SK-N-SH treated with all-trans-retinoic acid at 6 μM for 48 hours (cell line): ENCODE results near the gene DNAJC6.
"Not testable (repeated sequence)": the region's sequence is repeated elsewhere in the genome, so short reads cannot be mapped to it uniquely, and the experiment has no call there.

Experiments used
- ATAC-seq: fragments of 200-7000 bp; cut with Tn5 transposase; 3 replicates; pipeline ENCODE4 v1.9.1; 2020; ENCODE audit warnings: mild to moderate bottlenecking, moderate library complexity
- ARNTL ChIP-seq: fragments of 450-650 bp; formaldehyde crosslinking; IDR thresholded peaks from 2 replicates; pipeline ENCODE4 v1.5.0; 2020; ENCODE audit warnings: low read depth, mild to moderate bottlenecking, moderate library complexity, borderline replicate concordance
- BACH2 ChIP-seq: fragments of 250-450 bp; sonication (Bioruptor Pico); IDR thresholded peaks from 2 replicates; pipeline ENCODE4 v1.9.0; 2021; ENCODE audit warnings: mild to moderate bottlenecking, borderline replicate concordance
- CSDC2 ChIP-seq: fragments of 250-450 bp; sonication (Bioruptor Pico); IDR thresholded peaks from 2 replicates; pipeline ENCODE4 v1.5.0; 2020; ENCODE audit warnings: mild to moderate bottlenecking, moderate library complexity
- ESRRG ChIP-seq: fragments of 250-450 bp; sonication (Bioruptor Pico); IDR thresholded peaks from 2 replicates; pipeline ENCODE4 v1.6.1; 2021; ENCODE audit warnings: mild to moderate bottlenecking
- GLIS3 ChIP-seq: fragments of 250-450 bp; sonication (Bioruptor Pico); IDR thresholded peaks from 2 replicates; pipeline ENCODE4 v1.5.0; 2020; ENCODE audit warnings: mild to moderate bottlenecking, moderate library complexity
- ISL1 ChIP-seq: fragments of 250-450 bp; sonication (Bioruptor Pico); IDR thresholded peaks from 2 replicates; pipeline ENCODE4 v2.1.2; 2022; ENCODE audit warnings: mild to moderate bottlenecking, moderate library complexity
- OSR1 ChIP-seq: fragments of 250-450 bp; sonication (Bioruptor Pico); IDR thresholded peaks from 2 replicates; pipeline ENCODE4 v1.8.0; 2022; ENCODE audit warnings: moderate library complexity, mild to moderate bottlenecking, inconsistent platforms
- PPARA ChIP-seq: fragments of 250-450 bp; sonication (Bioruptor Pico); IDR thresholded peaks from 2 replicates; pipeline ENCODE4 v1.5.0; 2020; ENCODE audit warnings: mild to moderate bottlenecking, borderline replicate concordance
- RARB ChIP-seq: fragments of 250-450 bp; sonication (Bioruptor Pico); IDR thresholded peaks from 2 replicates; pipeline ENCODE4 v1.8.0; 2021; ENCODE audit warnings: mild to moderate bottlenecking, moderate library complexity
- SNAI2 ChIP-seq: fragments of 250-450 bp; sonication (Bioruptor Pico); IDR thresholded peaks from 2 replicates; pipeline ENCODE4 v1.5.0; 2020; ENCODE audit warnings: mild to moderate bottlenecking, moderate library complexity
- TCF4 ChIP-seq: fragments of 250-450 bp; sonication (Bioruptor Pico); IDR thresholded peaks from 2 replicates; pipeline ENCODE4 v1.8.0; 2021; ENCODE audit warnings: mild to moderate bottlenecking, moderate library complexity, borderline replicate concordance
- TOX ChIP-seq: fragments of 250-450 bp; sonication (Bioruptor Pico); IDR thresholded peaks from 2 replicates; pipeline ENCODE4 v1.8.0; 2021; ENCODE audit warnings: mild to moderate bottlenecking, moderate library complexity, borderline replicate concordance
- ZC3H10 ChIP-seq: fragments of 250-450 bp; sonication (Bioruptor Pico); IDR thresholded peaks from 2 replicates; pipeline ENCODE4 v1.5.1; 2021; ENCODE audit warnings: mild to moderate bottlenecking, moderate library complexity
- ZFP3 ChIP-seq: fragments of 250-450 bp; sonication (Bioruptor Pico); IDR thresholded peaks from 2 replicates; pipeline ENCODE4 v1.5.0; 2020; ENCODE audit warnings: mild to moderate bottlenecking, moderate library complexity
- ZNF565 ChIP-seq: fragments of 450-650 bp; formaldehyde crosslinking; conservative IDR thresholded peaks from 2 replicates; pipeline ENCODE4 v1.5.0; 2020; ENCODE audit warnings: low read depth, mild to moderate bottlenecking, moderate library complexity
- ZNF8 ChIP-seq: fragments of 450-650 bp; formaldehyde crosslinking; IDR thresholded peaks from 2 replicates; pipeline ENCODE4 v1.5.0; 2020; ENCODE audit warnings: mild to moderate bottlenecking, moderate library complexity
- TF ChIP-seq, protein P1 (sequence below): fragments of 250-450 bp; sonication (Bioruptor Pico); IDR thresholded peaks from 2 replicates; pipeline ENCODE4 v1.8.0; 2021; ENCODE audit warnings: low read depth, mild to moderate bottlenecking, moderate library complexity, borderline replicate concordance
- TF ChIP-seq, protein P2 (sequence below): fragments of 250-450 bp; sonication (Bioruptor Pico); IDR thresholded peaks from 2 replicates; pipeline ENCODE4 v1.8.0; 2020; ENCODE audit warnings: mild to moderate bottlenecking, moderate library complexity, borderline replicate concordance
- TF ChIP-seq, protein P3 (sequence below): fragments of 250-450 bp; sonication (Bioruptor Pico); IDR thresholded peaks from 2 replicates; pipeline ENCODE4 v1.5.1; 2020; ENCODE audit warnings: low read depth, mild to moderate bottlenecking, moderate library complexity
- TF ChIP-seq, protein P4 (sequence below): fragments of 250-450 bp; sonication (Bioruptor Pico); IDR thresholded peaks from 2 replicates; pipeline ENCODE4 v1.5.1; 2021; ENCODE audit warnings: mild to moderate bottlenecking, moderate library complexity
- TF ChIP-seq, protein P5 (sequence below): fragments of 250-450 bp; sonication (Bioruptor Pico); IDR thresholded peaks from 2 replicates; pipeline ENCODE4 v1.5.0; 2020; ENCODE audit warnings: mild to moderate bottlenecking, moderate library complexity

Gene DNAJC6

DNA sequence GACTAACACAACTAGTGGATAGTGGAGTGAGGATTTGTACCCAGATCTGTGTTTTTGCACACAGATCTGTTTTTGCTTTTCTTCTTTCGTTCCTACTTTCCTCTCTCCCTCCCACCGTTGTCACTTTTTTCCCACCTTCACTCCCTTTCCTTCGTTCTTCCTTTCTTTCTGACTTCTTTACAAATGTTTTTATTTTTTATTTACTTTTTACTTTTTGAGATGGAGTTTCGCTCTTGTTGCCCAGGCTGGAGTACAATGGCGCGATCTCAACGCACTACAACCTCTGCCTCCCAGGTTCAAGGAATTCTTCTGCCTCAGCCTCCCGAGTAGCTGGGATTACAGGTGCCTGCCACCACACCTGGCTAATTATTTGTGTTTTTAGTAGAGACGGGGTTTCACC lies 17.5 kb upstream of the DNAJC6 start:
- not testable (repeated sequence) for ATAC-seq

DNA sequence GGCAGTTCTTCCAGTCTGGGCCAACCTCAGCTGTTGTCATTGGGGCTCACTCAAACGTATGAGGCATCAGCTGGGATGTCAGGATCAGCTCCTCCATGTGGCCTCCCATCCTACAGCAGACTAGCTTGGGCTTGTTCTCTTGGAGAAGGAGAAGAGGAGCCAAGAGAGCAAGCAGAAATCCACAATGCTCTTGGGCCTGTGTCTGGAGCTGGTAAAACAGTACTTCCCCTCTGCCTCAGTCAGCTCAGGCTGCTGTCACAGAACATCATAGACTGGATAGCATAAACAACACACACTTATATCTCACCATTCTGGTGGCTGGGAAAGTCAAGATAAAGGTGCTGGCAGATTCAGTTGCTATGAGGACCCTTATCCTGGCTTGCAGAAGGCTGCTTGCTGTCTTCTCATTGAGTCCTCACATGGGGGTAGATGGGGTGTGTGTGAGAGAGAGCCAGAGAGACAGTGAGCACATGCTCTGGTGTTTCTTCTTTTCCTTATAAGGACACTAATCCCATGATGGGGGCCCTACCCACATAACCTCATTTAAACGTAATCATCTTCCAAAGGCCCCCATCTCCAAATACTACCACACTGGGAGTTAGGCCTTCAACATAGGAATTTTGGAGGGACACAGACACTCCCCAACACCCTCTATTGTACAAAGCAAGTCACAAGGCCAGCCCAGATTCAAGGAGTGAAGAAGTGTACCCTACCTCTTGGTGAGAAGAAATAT lies 16.3 kb upstream of the DNAJC6 start:
- TF ChIP-seq ZFP3 (no peak), RARB (CRISPR knock-in tag) (no peak), OSR1 (CRISPR knock-in tag) (no peak), PPARA (no peak), ISL1 (no peak), CSDC2 (CRISPR knock-in tag) (no peak), ZNF8 (CRISPR knock-in tag) (no peak), ARNTL (CRISPR knock-in tag) (no peak), TCF4 (no peak), SNAI2 (CRISPR knock-in tag) (no peak), ZNF565 (CRISPR knock-in tag) (no peak), ZC3H10 (no peak), TOX (no peak)
- TF ChIP-seq, protein P1, sequence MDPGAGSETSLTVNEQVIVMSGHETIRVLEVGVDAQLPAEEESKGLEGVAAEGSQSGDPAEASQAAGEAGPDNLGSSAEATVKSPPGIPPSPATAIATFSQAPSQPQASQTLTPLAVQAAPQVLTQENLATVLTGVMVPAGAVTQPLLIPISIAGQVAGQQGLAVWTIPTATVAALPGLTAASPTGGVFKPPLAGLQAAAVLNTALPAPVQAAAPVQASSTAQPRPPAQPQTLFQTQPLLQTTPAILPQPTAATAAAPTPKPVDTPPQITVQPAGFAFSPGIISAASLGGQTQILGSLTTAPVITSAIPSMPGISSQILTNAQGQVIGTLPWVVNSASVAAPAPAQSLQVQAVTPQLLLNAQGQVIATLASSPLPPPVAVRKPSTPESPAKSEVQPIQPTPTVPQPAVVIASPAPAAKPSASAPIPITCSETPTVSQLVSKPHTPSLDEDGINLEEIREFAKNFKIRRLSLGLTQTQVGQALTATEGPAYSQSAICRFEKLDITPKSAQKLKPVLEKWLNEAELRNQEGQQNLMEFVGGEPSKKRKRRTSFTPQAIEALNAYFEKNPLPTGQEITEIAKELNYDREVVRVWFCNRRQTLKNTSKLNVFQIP (CRISPR knock-in tag) = no peak
- TF ChIP-seq, protein P2, sequence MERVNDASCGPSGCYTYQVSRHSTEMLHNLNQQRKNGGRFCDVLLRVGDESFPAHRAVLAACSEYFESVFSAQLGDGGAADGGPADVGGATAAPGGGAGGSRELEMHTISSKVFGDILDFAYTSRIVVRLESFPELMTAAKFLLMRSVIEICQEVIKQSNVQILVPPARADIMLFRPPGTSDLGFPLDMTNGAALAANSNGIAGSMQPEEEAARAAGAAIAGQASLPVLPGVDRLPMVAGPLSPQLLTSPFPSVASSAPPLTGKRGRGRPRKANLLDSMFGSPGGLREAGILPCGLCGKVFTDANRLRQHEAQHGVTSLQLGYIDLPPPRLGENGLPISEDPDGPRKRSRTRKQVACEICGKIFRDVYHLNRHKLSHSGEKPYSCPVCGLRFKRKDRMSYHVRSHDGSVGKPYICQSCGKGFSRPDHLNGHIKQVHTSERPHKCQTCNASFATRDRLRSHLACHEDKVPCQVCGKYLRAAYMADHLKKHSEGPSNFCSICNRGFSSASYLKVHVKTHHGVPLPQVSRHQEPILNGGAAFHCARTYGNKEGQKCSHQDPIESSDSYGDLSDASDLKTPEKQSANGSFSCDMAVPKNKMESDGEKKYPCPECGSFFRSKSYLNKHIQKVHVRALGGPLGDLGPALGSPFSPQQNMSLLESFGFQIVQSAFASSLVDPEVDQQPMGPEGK (CRISPR knock-in tag) = no peak
- TF ChIP-seq, protein P3, sequence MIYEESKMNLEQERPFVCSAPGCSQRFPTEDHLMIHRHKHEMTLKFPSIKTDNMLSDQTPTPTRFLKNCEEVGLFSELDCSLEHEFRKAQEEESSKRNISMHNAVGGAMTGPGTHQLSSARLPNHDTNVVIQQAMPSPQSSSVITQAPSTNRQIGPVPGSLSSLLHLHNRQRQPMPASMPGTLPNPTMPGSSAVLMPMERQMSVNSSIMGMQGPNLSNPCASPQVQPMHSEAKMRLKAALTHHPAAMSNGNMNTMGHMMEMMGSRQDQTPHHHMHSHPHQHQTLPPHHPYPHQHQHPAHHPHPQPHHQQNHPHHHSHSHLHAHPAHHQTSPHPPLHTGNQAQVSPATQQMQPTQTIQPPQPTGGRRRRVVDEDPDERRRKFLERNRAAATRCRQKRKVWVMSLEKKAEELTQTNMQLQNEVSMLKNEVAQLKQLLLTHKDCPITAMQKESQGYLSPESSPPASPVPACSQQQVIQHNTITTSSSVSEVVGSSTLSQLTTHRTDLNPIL = no peak
- TF ChIP-seq, protein P4, sequence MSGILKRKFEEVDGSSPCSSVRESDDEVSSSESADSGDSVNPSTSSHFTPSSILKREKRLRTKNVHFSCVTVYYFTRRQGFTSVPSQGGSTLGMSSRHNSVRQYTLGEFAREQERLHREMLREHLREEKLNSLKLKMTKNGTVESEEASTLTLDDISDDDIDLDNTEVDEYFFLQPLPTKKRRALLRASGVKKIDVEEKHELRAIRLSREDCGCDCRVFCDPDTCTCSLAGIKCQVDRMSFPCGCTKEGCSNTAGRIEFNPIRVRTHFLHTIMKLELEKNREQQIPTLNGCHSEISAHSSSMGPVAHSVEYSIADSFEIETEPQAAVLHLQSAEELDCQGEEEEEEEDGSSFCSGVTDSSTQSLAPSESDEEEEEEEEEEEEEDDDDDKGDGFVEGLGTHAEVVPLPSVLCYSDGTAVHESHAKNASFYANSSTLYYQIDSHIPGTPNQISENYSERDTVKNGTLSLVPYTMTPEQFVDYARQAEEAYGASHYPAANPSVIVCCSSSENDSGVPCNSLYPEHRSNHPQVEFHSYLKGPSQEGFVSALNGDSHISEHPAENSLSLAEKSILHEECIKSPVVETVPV = no peak
- ATAC-seq = no peak

DNA sequence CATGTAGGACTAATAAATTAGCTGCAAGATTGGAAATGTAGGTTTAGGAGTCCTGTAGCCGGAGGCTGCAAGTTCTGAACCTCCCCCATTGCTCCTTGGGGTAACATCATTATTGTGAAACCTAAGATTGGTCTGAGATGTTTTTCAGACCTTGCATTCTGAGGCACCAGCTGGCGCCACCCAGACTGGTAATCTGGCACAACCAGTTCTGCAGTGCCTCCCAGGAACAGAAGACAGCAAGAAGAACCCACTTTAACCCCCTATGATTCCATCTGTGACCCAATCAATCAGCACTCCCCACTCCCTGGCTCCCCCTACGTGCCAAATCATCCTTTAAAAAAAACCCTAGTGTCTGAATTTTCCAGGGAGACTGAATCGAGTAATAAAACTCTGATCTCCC lies 11.6 kb upstream of the DNAJC6 start:
- no peak for ATAC-seq
- TF ChIP-seq, protein P1 (CRISPR knock-in tag) = no peak
- no peak for TF ChIP-seq SNAI2 (CRISPR knock-in tag)
- no peak for TF ChIP-seq TOX
- TF ChIP-seq, protein P2 (CRISPR knock-in tag) = no peak
- no peak for TF ChIP-seq GLIS3
- TF ChIP-seq TCF4 = no peak
- no peak for TF ChIP-seq BACH2 (CRISPR knock-in tag)
- TF ChIP-seq, protein P4 = no peak
- no peak for TF ChIP-seq ZC3H10
- no peak for TF ChIP-seq OSR1 (CRISPR knock-in tag)
- no peak for TF ChIP-seq ISL1
- TF ChIP-seq PPARA = no peak
- no peak for TF ChIP-seq ESRRG
- TF ChIP-seq, protein P5, sequence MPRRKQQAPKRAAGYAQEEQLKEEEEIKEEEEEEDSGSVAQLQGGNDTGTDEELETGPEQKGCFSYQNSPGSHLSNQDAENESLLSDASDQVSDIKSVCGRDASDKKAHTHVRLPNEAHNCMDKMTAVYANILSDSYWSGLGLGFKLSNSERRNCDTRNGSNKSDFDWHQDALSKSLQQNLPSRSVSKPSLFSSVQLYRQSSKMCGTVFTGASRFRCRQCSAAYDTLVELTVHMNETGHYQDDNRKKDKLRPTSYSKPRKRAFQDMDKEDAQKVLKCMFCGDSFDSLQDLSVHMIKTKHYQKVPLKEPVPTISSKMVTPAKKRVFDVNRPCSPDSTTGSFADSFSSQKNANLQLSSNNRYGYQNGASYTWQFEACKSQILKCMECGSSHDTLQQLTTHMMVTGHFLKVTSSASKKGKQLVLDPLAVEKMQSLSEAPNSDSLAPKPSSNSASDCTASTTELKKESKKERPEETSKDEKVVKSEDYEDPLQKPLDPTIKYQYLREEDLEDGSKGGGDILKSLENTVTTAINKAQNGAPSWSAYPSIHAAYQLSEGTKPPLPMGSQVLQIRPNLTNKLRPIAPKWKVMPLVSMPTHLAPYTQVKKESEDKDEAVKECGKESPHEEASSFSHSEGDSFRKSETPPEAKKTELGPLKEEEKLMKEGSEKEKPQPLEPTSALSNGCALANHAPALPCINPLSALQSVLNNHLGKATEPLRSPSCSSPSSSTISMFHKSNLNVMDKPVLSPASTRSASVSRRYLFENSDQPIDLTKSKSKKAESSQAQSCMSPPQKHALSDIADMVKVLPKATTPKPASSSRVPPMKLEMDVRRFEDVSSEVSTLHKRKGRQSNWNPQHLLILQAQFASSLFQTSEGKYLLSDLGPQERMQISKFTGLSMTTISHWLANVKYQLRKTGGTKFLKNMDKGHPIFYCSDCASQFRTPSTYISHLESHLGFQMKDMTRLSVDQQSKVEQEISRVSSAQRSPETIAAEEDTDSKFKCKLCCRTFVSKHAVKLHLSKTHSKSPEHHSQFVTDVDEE (CRISPR knock-in tag) = no peak
- TF ChIP-seq, protein P3 = no peak
- TF ChIP-seq ZFP3 = no peak
